Sigmoid colon (tissue), 7 donors: ENCODE results near the gene CHI3L2. TPM values are rescaled to one million over a fixed set of nuclear protein-coding genes. Genes with fewer than 3 reads are reported as not detected.
A peak's percentile ranks its signal among the peaks of the same experiment; 100 is the strongest.

Source experiments
- DNase-seq: peaks from one replicate; pipeline ENCODE4 v3.0.0-alpha.2; 2019
- H3K27ac ChIP-seq, 4 donors: fragments of 200-600 bp; sonication (generic); one replicate each; pipeline ENCODE4 v1.5.1; 2016 to 2019; ENCODE audit warnings: mild to moderate bottlenecking in 1 of 4
- H3K27me3 ChIP-seq, 3 donors: fragments of 200-600 bp; sonication (generic); one replicate each; pipeline ENCODE4 v1.5.1; 2019; ENCODE audit warnings: mild to moderate bottlenecking in 1 of 3
- H3K36me3 ChIP-seq, 4 donors: fragments of 200-600 bp; sonication (generic); one replicate each; pipeline ENCODE4 v1.5.1; 2016 to 2019
- H3K4me1 ChIP-seq, 4 donors: fragments of 200-600 bp; sonication (generic); one replicate each; pipeline ENCODE4 v1.5.1; 2017 to 2019
- H3K4me3 ChIP-seq, 4 donors: fragments of 200-600 bp; sonication (generic); one replicate each; pipeline ENCODE4 v1.5.1; 2017 to 2019; ENCODE audit warnings: mild to moderate bottlenecking in 2 of 4, moderate library complexity in 1 of 4
- H3K9me3 ChIP-seq, 4 donors: fragments of 200-600 bp in 3 of 4; sonication (generic) in 3 of 4; one replicate each; pipeline versions ENCODE4 v1.5.1 to v1.6.1; 2013 to 2019
- EP300 ChIP-seq, 4 donors: sonication (generic); formaldehyde crosslinking; IDR thresholded peaks; one replicate each; pipeline ENCODE4 v1.6.1; 2017; ENCODE audit warnings: antibody characterized with exemption in 4 of 4
- POLR2A ChIP-seq, 2 donors: fragments of 450-650 bp; IDR thresholded peaks; one replicate each; pipeline ENCODE4 v1.6.1; 2016; ENCODE audit warnings: antibody characterized with exemption in 2 of 2, mild to moderate bottlenecking in 2 of 2, moderate library complexity in 2 of 2
- POLR2AphosphoS5 ChIP-seq, 4 donors: sonication (generic); formaldehyde crosslinking; IDR thresholded peaks; one replicate each; pipeline ENCODE4 v1.6.1; 2017; ENCODE audit warnings: antibody characterized with exemption in 4 of 4
- WGBS, 2 donors: extraction: QIAGEN DNeasy Blood & Tissue Kit; methylation state at CpG; one replicate each; pipeline ENCODE4 v1.1.7; 2013; 5-methylcytosine and 5-hydroxymethylcytosine counted together
- intact Hi-C: fragments of 100-400 bp; cut with DNase I; formaldehyde crosslinking; loops from one replicate; pipeline ENCODE4 v1.15.1; 2023
- polyA plus RNA-seq, 3 donors: library from polyadenylated mRNA; stranded (reverse); fragments of 200-250 nt; gene quantifications; one replicate each; pipeline ENCODE4 v1.2.3, GENCODE V29; 2013
- total RNA-seq, 4 donors: library from RNA; depleted of rRNA; stranded (reverse); fragments of >200 nt; gene quantifications; one replicate each; pipeline ENCODE4 v1.1.0, GENCODE V29; 2016
- TF ChIP-seq, protein P1 (sequence below), 4 experiments: fragments of 450-650 bp in 3 of 4; fragments of 200-600 bp in 1 of 4; IDR thresholded peaks; one replicate each; pipeline ENCODE4 v1.5.1; 2016 to 2019; ENCODE audit warnings: antibody characterized with exemption in 4 of 4, mild to moderate bottlenecking in 3 of 4, moderate library complexity in 2 of 4
- donor health status: healthy with polysubstance abuse.
- donor health status: Bipolar disorder and iron deficiency.
- donor health status: healthy.

Gene CHI3L2
- total and polyA plus RNA-seq, 7 donors: 0.71 to 11.0 (median 2.2) TPM; not detected in 3

DNA sequence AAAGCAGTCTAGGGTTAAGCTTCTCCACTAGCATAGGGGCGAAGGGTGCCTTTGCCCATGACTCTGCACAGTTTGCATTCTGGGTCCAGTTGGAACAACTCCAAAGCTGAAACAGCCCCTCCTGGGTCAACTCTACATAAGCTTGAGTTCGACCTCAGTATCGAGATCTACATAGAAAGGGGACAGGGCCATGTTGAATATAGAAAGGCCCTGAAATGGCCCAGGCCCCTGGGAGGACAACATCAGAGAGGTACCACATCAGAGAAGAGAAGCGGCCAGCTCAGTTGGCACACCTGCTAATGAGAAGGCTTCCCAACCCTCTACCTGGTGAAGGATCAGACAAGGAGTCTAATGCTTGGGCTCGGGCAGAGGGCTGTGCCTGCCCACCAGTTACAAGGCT, 28.7 kb upstream of the CHI3L2 start:
- Histone ChIP-seq H3K27me3 (peaks cover 4 to 26% (median 7%) of the 10 kb centered on the region in 3 donors), H3K9me3 (no peaks in the 10 kb centered on the region), H3K4me3 (peak overlapping the region in 3 of 4 donors; percentile 13 to 26 (median 16)), H3K27ac (no peak overlapping the region), H3K36me3 (no peaks in the 10 kb centered on the region), H3K4me1 (peaks cover 0 to 5% (median 4%) of the 10 kb centered on the region in 4 donors)
- no peak for DNase-seq
- intact Hi-C loops: no loop called here
- no peak for TF ChIP-seq EP300 (IDR thresholded peaks at IDR 0.05)
- TF ChIP-seq, protein P1, sequence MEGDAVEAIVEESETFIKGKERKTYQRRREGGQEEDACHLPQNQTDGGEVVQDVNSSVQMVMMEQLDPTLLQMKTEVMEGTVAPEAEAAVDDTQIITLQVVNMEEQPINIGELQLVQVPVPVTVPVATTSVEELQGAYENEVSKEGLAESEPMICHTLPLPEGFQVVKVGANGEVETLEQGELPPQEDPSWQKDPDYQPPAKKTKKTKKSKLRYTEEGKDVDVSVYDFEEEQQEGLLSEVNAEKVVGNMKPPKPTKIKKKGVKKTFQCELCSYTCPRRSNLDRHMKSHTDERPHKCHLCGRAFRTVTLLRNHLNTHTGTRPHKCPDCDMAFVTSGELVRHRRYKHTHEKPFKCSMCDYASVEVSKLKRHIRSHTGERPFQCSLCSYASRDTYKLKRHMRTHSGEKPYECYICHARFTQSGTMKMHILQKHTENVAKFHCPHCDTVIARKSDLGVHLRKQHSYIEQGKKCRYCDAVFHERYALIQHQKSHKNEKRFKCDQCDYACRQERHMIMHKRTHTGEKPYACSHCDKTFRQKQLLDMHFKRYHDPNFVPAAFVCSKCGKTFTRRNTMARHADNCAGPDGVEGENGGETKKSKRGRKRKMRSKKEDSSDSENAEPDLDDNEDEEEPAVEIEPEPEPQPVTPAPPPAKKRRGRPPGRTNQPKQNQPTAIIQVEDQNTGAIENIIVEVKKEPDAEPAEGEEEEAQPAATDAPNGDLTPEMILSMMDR (IDR thresholded peaks at IDR 0.05): no peak
- no peak for TF ChIP-seq POLR2A (IDR thresholded peaks at IDR 0.05)
- no peak for TF ChIP-seq POLR2AphosphoS5 (IDR thresholded peaks at IDR 0.05)
- 78 to 90% methylated on average over 5 of the region's 5 CpGs for WGBS, 2 donors

DNA sequence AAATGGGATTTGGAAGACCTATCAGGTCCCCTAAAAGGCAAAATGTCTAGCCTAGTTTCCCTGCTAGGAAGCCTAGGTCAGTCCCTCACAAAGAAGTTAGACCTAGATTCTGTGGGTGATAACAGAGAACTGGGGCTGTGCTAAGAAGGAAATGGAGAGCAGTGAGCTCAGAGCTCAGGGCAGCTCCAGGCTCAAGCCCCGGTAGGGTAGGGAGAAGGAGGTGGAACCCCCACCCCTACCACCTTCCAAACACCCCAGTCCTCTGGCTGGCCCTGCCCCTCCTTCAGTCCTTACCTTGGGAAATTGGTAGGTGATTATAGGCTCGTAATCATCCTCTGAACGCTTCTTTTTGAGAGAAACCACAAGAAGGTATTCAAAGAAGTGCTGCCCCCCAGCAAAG, 28.2 kb upstream of the CHI3L2 start:
- 68 to 82% methylated on average over 3 of the region's 3 CpGs for whole genome bisulfite sequencing, 2 donors
- intact Hi-C loops: no loop called here
- peaks cover 0 to 10% (median 9%) of the 10 kb centered on the region in 4 donors for H3K4me1 ChIP-seq
- H3K36me3 ChIP-seq: no peaks in the 10 kb centered on the region
- peaks cover 8 to 31% (median 11%) of the 10 kb centered on the region in 3 donors for H3K27me3 ChIP-seq
- H3K9me3 ChIP-seq: no peaks in the 10 kb centered on the region
- TF ChIP-seq POLR2AphosphoS5 (IDR thresholded peaks at IDR 0.05) (no peak), EP300 (IDR thresholded peaks at IDR 0.05) (no peak), POLR2A (IDR thresholded peaks at IDR 0.05) (no peak)
- TF ChIP-seq, protein P1 (IDR thresholded peaks at IDR 0.05): no peak
- H3K4me3 ChIP-seq: peak overlapping the region in 3 of 4 donors; percentile 13 to 26 (median 16)
- no peak for DNase-seq
- H3K27ac ChIP-seq: peak overlapping the region in 3 of 4 donors; percentile 27 to 52 (median 31)

DNA sequence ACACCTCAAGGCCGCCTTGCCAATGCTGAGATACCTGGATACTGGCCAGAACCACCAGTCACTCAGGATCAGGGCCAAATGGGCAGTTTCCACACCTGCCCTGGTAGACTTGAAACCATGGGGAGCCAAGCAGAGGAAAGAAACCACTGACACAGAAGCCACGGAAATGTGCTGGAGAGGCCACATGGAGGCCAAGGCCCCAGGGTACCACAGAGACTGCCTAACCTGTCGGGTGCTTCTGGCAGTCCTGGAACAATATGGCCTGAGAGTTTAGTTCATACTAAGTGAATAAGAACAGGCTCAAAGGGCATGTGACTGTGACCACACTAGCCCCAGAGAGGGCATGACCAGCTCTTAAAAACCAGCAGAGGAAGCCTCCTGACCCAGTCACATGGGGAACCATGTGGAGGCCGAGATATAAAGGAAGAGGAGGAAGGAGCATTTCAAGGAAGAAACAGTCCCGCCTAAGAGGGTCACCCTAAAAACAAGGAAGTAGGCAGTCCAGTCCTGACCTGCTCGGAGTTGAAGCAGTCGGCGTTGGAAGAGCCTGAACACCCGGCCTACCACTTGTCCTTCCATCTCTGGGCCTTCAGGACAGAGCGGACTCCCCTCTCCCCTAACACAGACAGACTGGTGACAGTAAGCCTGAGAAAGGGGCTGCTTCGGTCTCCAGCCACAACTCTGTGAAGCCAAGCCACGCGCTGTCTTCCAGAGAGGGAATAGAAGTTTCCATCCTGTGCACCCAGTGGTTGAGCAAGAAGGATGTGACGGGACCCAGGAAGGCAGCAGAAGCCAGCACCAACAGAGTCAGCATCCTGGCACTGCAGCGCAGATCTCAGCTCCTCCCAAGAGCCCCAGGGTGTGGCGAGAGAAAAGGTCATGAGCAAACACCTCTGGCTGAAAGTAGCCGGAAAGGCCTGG, 27.4 kb upstream of the CHI3L2 start, which contains the start of gene DENND2D:
Gene DENND2D, minus strand, starts transcription at position 766 of the 921 bp plus-strand sequence. Its CDS starts 187 bp downstream, at position 579.
- TF ChIP-seq EP300 (IDR thresholded peaks at IDR 0.05) (no peak), POLR2AphosphoS5 (IDR thresholded peaks at IDR 0.05) (peak in 3 of 4 donors; percentile 23 to 60 (median 50)), POLR2A (IDR thresholded peaks at IDR 0.05) (peak; percentile 10 to 12)
- Histone ChIP-seq H3K36me3 (no peaks in the 10 kb centered on the region), H3K4me1 (peaks cover 0 to 15% (median 13%) of the 10 kb centered on the region in 4 donors), H3K9me3 (no peaks in the 10 kb centered on the region), H3K4me3 (peak within 1 kb of the TSS in 2 of 4 donors; percentile 13 to 26), H3K27me3 (peaks cover 15 to 39% (median 16%) of the 10 kb centered on the region in 3 donors), H3K27ac (peak within 1 kb of the TSS; percentile 12 to 52 (median 39))
- DNase-seq: peak; percentile 74
- 64 to 73% methylated on average over 17 of the region's 17 CpGs for WGBS, 2 donors
- intact Hi-C loops: no loop called here

DNA sequence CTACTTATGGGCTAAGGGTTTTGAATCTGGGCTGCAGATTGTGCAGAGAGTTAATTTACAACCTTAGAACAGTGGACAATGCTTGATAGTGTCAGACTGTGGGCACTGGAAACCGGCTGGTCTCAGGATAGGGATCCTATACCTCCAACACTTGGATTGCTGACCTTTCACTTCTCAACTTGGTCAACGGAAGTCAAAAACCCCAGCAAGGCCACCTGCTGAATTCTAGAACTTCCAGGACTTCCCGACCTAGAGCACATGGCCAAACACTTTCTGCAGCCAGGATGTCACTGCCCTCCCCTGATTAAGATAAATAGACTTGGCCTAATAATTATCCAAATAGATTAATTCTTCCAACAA, 26.7 kb upstream of the CHI3L2 start:
- WGBS, 2 donors: 64 to 72% methylated on average over 3 of the region's 3 CpGs
- peaks cover 15 to 45% (median 18%) of the 10 kb centered on the region in 3 donors for H3K27me3 ChIP-seq
- H3K4me1 ChIP-seq: peaks cover 0 to 15% (median 13%) of the 10 kb centered on the region in 4 donors
- H3K4me3 ChIP-seq: no peak overlapping the region
- no peak for DNase-seq
- H3K27ac ChIP-seq: peak overlapping the region; percentile 12 to 52 (median 39)
- intact Hi-C loops: no loop called here
- H3K36me3 ChIP-seq: no peaks in the 10 kb centered on the region
- TF ChIP-seq POLR2AphosphoS5 (IDR thresholded peaks at IDR 0.05) (no peak), EP300 (IDR thresholded peaks at IDR 0.05) (no peak), POLR2A (IDR thresholded peaks at IDR 0.05) (no peak)
- TF ChIP-seq, protein P1 (IDR thresholded peaks at IDR 0.05): no peak
- no peaks in the 10 kb centered on the region for H3K9me3 ChIP-seq
